ENCODE data around the gene PILRA.
"Not testable (repeated sequence)": the region's sequence is repeated elsewhere in the genome, so short reads cannot be mapped to it uniquely, and the experiment has no call there.

Gene PILRA

GRCh38 chr7:100346921-100347320, 26.4 kb upstream of the PILRA start:
- Histone ChIP-seq H3K27ac (no peak overlapping the region), H3K4me3 (no peak overlapping the region)
- TF ChIP-seq, protein P1, sequence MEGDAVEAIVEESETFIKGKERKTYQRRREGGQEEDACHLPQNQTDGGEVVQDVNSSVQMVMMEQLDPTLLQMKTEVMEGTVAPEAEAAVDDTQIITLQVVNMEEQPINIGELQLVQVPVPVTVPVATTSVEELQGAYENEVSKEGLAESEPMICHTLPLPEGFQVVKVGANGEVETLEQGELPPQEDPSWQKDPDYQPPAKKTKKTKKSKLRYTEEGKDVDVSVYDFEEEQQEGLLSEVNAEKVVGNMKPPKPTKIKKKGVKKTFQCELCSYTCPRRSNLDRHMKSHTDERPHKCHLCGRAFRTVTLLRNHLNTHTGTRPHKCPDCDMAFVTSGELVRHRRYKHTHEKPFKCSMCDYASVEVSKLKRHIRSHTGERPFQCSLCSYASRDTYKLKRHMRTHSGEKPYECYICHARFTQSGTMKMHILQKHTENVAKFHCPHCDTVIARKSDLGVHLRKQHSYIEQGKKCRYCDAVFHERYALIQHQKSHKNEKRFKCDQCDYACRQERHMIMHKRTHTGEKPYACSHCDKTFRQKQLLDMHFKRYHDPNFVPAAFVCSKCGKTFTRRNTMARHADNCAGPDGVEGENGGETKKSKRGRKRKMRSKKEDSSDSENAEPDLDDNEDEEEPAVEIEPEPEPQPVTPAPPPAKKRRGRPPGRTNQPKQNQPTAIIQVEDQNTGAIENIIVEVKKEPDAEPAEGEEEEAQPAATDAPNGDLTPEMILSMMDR (IDR thresholded peaks at IDR 0.05): no peak
- no peak for DNase-seq (ENCODE audit: low spot score)

DNA sequence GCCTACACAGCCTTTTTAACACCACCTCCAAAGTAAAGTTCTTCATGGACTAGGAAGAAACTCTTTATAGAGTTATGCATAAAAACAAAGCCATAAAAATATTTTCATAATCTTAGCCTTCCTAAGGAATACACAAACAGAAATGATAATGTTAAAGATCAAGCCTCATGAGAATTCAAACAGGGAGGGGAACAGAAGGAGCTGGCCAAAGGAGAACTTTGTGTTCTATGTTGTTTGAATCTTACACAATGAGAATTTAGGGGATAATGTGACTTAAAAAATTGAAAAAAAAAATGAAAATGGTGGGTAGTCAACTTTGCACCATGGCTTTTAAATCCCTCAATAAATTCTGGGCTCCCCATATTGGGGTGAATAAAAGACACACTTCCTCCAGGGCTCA, 24.5 kb upstream of the PILRA start:
- Histone ChIP-seq H3K27ac (no peak overlapping the region), H3K4me3 (no peak overlapping the region)
- no peak for DNase-seq (ENCODE audit: low spot score)
- TF ChIP-seq, protein P1 (IDR thresholded peaks at IDR 0.05): no peak

DNA sequence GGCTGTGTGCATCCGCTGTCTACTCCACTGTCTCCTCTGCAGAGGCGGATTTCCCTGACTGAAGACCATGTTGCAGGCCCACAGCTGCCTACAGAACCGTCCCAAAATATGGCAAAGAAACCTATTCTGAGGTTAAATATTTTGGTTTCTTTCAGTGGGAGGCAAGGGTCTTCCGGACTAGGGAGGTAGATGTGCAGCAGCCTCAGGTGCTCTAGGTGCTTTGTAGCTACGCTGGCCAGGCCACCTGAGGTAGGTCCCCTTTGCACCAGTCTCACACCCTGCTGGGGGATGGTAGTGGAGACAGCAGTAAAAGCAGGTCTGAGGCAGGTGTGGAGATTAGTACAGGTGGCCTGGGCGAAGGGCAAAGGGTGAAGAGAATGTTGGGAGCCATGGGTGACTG, 23.5 kb upstream of the PILRA start:
- no peak for DNase-seq (ENCODE audit: low spot score)
- TF ChIP-seq, protein P1 (IDR thresholded peaks at IDR 0.05): no peak
- no peak overlapping the region for H3K4me3 ChIP-seq
- H3K27ac ChIP-seq: no peak overlapping the region

- TF ChIP-seq, protein P1 (IDR thresholded peaks at IDR 0.05): no peak
- Histone ChIP-seq H3K27ac (no peak overlapping the region), H3K4me3 (no peak overlapping the region)
- DNase-seq (ENCODE audit: low spot score): peak; percentile 55
These were observed 21.6 kb upstream of the PILRA start for GRCh38 chr7:100351657-100352058.

DNA sequence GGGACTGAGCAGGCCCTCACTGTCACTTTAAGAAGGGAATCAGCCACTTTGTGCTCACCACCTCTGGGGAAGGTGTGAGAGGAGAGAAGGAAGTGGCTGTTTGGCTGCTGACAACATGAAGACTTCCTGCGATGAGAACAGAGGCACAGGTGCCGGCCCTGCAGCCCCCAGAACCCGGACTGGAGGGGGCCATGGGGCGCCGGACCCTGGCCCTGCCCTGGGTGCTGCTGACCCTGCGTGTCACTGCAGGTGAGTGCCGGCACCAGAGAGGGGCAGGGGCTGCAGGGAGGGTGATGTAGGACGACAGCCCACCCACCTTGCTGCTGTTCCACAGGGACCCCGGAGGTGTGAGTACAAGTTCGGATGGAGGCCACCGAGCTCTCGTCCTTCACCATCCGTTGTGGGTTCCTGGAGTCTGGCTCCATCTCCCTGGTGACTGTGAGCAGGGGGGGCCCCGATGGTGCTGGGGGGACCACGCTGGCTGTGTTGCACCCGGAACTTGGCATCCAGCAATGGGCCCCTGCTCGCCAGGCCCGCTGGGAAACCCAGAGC, 21.0 kb upstream of the PILRA start:
- not testable (repeated sequence) for DNase-seq (ENCODE audit: low spot score); H3K27ac ChIP-seq; H3K4me3 ChIP-seq

DNA sequence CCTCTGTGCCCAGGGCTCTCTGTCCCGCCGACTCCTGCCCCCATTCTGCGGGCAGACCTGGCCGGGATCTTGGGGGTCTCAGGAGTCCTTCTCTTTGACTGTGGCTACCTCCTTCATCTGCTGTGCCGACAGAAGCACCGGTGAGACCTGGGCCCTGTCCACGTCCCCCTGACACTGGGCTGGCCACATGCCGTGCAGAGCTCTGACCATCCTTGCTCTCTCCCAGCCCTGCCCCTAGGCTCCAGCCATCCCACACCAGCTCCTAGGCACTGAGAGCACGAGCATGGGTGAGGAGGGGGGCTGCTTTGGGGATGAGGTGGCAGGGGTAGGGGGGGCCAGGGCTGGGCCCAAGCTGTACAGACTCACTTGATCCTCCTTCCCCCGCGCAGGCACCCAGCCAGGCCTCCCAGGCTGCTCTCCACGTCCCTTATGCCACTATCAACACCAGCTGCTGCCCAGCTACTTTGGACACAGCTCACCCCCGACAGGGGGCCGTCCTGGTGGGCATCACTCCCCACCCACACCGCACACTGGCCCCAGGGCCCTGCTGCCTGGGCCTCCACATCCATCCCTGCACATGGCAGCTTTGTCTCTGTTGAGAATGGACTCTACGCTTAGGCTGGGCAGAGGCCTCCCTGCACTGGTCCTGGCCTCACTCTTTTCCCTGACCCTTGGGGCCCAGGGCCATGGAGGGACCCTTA, 20.2 kb upstream of the PILRA start:
- DNase-seq (ENCODE audit: low spot score): peak; percentile 56
- Histone ChIP-seq H3K27ac (peak overlapping the region in 1 of 2 donors; percentile 3), H3K4me3 (no peak overlapping the region)
- TF ChIP-seq, protein P1 (IDR thresholded peaks at IDR 0.05): no peak

DNA sequence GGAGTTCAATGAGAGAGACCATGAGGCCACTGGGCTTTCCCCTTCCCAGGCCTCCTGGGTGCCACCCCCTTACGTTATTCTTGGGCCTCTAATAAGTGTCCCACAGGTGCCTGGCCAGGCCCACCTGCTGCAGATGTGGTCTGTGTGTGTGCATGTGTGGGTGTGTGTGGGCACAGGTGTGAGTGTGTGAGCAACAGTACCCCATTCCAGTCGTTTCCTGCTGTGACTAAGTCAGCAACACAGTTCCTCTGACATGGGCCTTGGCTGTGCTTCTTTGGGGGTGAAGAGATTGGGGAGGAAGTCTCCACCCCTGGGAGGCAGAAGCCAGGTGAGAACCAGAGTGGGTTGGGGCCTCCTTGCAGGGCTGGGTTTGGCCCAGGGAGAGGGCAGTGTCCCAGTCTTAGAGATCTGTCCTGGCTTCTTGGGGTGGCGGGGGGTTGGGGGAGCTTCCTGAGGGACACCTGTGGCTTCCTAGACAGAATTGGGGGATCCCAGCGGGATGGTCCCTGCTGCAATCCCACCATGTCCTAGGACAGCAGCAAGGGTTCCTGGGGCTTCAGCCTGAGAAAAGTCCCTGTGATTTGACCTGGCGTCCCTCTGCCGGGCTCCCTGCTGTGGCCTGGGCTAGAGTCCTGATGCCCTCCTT, 19.5 kb upstream of the PILRA start:
- no peak overlapping the region for H3K4me3 ChIP-seq
- peak; percentile 69 for DNase-seq (ENCODE audit: low spot score)
- TF ChIP-seq, protein P1 (IDR thresholded peaks at IDR 0.05): no peak
- H3K27ac ChIP-seq: no peak overlapping the region
